Stimulated activated CD4-positive, alpha-beta T cell treated with anti-CD3 and anti-CD28 coated beads, TNF-alpha, amount 100 ng/mL, for 4 hours (primary cell): Measurements from ENCODE around the gene AMN.

Experiments
- DNase-seq, 3 experiments: peaks; one replicate each; pipeline ENCODE4 v3.0.0-alpha.2; 2020; ENCODE audit warnings: low read depth in 3 of 3

AMN gene

GRCh38 chr14:102927878-102928411, 5.5 kb downstream of the AMN start:
- DNase-seq = no peak

GRCh38 chr14:102928412-102929240, 6.2 kb downstream of the AMN start:
- peak; percentile 49 to 68 (median 56) for DNase-seq

GRCh38 chr14:102929241-102930137, 7.0 kb downstream of the AMN start:
- no peak for DNase-seq

DNA sequence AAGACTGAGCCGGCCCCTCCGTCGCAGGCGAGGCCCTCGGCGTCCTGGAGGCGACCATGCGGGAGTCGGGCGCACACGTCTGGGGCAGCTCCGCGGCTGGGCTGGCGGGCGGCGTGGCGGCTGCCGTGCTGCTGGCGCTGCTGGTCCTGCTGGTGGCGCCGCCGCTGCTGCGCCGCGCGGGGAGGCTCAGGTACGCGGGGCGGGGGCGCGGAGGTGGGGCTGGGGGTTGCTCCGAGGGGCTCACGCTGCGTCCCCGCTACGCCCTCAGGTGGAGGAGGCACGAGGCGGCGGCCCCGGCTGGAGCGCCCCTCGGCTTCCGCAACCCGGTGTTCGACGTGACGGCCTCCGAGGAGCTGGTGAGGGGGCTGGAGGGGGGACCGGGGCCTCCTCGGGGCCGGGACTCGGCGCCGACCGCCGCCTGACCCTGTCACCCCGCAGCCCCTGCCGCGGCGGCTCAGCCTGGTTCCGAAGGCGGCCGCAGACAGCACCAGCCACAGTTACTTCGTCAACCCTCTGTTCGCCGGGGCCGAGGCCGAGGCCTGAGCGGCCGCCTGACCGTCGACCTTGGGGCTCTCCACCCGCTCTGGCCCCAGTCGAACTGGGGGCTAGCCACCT, 7.8 kb downstream of the AMN start:
- DNase-seq = no peak

DNA sequence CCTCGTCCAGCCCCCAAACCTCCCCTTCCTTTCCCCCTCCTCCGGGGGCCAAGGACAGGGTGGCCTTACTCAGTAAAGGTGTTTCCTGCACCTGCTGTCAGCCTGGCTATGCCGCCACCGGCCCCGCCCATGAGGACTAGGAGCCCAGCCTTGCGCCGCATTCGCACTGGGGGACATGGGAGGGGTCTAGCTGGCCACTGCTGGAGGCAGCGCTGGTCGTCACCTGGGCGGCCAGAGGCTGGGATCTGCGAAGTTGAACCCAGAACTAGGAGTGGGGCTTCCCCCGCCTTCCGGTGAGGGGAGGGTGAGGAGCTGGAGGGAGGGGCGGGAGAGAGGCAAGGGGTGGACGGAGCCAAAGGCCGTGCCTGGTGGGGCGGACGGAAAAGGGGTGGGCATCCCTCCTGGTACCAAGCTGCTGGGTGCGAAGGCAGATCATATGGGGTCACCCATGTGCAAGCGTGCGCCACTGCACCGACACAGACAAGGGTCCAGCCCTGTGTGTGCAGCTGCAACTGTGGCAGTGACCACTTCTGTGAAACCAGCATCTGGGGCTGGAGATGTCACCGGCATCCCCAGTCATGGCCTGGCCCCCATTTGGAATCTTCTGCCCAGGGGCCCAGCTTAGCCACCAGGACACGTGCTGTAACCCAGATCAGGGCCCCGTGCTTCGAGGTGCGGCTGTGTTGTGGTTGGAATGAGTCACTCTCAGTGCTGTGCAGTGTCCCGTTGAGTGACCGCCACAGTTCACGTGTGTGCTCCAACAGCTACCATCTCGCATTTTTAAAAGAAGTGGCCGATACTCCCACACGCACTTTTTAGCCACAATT, 8.5 kb downstream of the AMN start:
- no peak for DNase-seq

GRCh38 chr14:102931580-102932285, 9.3 kb downstream of the AMN start:
- DNase-seq = no peak

GRCh38 chr14:102932484-102933248, 10.2 kb downstream of the AMN start:
- no peak for DNase-seq

DNA sequence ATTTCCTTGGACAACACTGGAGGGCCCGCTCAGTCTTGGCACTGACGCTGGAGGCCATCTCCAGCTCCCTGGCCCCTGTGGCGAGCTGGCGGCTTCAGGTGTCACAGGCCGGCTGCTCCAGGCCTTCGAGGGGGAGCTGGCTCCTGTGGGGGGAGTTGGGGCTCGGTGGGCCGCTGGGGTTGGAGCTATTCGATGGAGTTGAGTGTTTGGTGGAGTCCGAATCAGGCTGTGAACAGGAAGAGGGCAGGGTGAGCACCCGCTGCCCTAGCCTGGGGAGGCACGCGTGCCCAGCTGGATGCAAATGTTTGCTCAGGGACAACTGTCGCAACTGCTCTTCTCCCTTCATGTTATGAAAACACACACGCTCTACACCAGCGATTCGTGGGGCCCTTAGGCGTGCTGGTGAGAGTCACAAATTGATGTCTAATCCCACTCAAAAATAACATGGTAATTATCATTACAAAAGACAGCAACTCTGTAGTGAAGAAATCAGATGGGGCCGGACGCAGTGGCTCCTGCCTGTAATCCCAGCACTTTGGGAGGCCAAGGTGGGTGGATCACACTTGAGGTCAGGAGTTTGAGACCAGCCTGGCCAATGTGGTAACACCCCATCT, 11.3 kb downstream of the AMN start:
- DNase-seq = no peak

- DNase-seq = no peak
These were observed 13.3 kb downstream of the AMN start for GRCh38 chr14:102935756-102936155.

- DNase-seq = no peak
These were observed 15.1 kb downstream of the AMN start for GRCh38 chr14:102937331-102938175.

DNA sequence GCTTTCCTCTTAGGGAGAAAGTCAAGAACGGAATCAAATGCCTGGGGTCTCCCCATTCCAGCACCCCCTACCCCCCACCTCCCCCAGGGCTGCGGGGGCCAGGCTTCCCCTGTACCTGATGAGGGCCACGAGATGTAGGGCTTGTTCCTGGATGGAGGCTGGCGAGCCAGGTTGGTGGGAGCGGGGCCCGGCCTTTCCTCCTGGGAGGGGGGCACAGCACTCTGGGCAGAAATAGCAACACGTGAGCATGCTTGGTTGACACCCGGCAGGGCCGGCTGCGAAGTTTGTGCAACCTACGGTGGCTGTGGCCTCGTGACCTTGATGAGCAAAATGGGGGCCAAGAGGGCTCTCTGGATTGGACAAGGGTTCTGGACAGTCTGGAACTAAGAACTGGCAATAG, 15.7 kb downstream of the AMN start:
- DNase-seq = no peak

DNA sequence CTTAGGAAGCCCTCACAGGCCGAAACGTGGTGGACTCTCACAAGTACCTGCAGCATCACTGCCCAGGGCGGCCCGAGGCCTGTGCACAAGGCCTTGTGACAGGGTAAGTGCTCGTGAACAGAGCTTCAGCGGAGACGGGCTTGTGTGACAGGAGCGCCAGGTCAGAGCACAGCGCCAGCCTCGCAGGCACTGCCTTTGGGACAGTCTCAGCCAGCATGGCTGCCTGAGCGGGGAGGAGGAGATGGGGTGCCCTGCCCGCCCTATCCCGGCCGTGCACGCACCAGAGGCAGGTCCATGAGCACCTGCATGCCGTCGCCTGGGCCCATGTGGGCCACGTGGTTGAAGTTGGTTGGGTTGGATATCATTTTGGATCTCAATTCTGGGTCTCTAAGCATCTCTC, 16.9 kb downstream of the AMN start:
- no peak for DNase-seq

GRCh38 chr14:102939820-102940561, 17.5 kb downstream of the AMN start:
- no peak for DNase-seq

- no peak for DNase-seq
These were observed 18.4 kb downstream of the AMN start for GRCh38 chr14:102940729-102941362.

GRCh38 chr14:102941419-102942011, 19.1 kb downstream of the AMN start:
- no peak for DNase-seq

- DNase-seq = no peak
These were observed 19.6 kb downstream of the AMN start for GRCh38 chr14:102942069-102942468.

GRCh38 chr14:102943454-102943853, 21.0 kb downstream of the AMN start:
- DNase-seq = no peak
